HEK293T (cell line): Measurements from ENCODE around the gene FSTL4.

Source experiments
- FOXA1 ChIP-seq: fragments of 450-650 bp; IDR thresholded peaks from 2 replicates; pipeline ENCODE4 v1.6.1; 2016; ENCODE audit warnings: mild to moderate bottlenecking
- FOXK2 ChIP-seq: fragments of 450-650 bp; IDR thresholded peaks from 2 replicates; pipeline ENCODE4 v1.6.1; 2016; ENCODE audit warnings: mild to moderate bottlenecking

- no peak for TF ChIP-seq FOXK2
- TF ChIP-seq FOXA1 = no peak
Measured at GRCh38 chr5:133205204-133205603, 407.1 kb downstream of the FSTL4 start.
